HG02938 (cell line): ENCODE results near the gene RPL31.

ENCODE experiments used
- ATAC-seq: cut with Tn5 transposase; IDR thresholded peaks from one replicate; pipeline ENCODE4 v1.9.1; 2021; ENCODE audit warnings: mild to moderate bottlenecking, moderate library complexity; ENCODE audit not compliant: unreplicated experiment

RPL31 gene

DNA sequence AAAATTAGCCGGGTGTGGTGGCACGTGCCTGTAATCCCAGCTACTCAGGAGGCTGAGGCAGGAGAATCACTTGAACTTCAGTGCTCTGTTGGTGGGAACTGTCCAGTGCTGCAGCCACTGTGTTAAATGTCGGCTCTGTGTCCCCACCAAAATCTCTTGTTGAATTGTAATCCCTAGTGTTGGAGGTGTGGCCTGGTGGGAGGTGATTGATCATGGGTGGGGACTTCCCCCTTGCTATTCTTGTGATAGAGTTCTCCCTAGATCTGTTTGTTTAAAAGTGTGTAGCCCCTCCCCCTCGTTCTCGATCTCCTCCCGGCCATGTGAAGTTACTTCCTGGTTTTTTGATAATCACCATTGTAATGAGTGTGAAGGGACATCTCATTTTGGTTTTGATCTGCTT lies 9.8 kb upstream of the RPL31 start:
- no peak for ATAC-seq

DNA sequence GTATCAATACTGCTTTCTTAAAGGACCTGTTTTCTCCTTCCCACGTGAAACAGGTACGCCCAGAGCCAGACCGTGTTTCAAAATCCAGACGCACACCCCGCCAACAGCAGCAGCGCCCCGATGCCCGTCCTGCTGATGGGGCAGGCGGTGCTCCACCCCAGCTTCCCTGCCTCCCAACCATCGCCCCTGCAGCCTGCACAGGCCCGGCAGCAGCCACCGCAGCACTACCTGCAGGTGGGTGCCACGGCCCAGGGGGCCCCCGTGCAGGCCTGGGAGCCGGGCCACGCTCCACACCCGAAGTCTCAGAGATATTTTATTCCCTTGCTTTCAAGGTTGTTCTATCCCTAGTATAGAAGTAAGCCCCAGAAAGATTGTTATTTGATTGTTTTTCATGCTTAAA lies 8.8 kb upstream of the RPL31 start:
- ATAC-seq = no peak

DNA sequence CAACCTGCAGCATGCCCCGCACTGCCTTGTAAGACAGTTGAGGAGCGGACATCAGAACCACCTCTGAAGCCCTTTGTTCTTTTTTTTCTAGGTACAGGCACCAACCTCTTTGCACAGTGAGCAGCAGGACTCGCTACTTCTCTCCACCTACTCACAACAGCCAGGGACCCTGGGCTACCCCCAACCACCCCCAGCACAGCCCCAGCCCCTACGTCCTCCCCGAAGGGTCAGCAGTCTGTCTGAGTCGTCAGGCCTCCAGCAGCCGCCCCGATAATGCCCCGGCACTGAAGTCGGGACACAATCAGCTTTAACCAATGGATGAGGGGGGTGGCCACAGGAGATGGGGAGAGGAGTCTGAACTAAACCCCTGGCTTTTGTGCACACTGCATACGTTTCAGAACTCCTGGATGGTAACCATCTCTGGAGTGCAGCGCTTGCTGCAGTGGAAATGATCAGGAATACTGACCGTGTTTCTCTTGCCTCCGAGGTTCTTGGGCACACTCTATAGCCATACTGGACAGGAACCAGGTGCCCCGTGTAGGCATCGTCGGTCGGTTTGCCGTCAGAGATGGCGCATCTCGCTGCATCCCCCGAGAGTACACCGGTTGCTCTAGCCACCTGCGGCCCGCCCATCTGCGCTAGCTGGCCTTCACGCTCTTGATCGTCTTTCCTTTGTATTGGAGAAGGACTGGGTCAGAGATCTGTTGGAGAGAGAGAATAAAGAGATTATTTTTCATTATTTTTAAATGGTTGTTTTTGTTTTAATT lies 6.6 kb upstream of the RPL31 start:
- ATAC-seq = no peak

DNA sequence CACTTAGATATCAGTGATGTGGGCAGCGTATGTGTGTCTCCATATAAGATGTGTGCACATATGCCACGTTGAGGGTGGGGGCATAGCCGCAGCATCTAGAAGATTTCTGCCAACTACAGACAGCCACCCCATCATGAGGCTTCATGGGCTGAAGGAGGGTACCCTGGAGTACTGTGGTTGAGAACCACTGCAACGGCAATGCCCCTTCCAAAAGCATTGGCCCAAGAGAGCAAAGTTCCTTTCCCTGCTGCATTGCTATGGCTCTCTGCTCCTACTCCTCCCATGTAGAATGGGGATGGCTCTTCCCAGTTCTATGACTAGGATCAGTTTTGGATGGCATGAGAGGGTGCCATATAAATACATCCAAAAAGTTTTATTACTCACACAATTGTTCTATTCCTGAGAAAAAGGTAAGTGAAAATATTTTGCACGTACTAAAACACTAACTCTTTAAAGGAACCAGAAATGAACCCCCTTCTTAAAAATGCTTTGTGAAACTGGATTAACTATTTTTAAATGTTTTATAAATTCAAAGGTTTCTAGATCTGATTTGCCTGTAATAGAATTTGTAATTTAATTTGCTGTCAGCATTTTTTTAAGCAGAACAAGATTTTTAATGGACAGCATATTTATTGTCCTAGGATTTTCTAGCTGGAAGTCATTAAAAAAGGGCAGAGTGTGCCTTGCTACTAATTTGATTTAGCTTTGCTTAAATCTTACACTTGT lies 4.4 kb upstream of the RPL31 start:
- no peak for ATAC-seq

- ATAC-seq = no peak
Measured at GRCh38 chr2:100998235-100998573, 3.9 kb upstream of the RPL31 start.

DNA sequence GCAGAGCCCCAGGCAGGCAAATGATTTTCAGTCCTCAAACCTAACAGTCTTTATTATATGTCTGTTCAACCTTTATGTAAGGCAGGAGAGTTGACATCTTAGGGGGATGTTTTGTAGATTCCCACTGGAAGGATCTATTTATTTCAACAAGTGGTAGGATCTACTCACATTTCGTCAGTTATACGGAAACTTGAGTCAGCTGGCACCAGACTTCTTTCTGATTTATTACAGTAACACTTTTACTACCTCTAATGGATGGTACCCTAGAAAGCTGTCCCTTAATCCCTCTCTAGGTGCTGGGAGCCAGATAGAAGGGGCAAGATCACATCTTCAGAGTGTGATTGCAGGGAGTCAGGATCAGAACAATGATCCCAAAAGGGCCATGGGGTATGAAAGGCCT lies 2.1 kb upstream of the RPL31 start:
- ATAC-seq = no peak

- no peak for ATAC-seq
Measured at GRCh38 chr2:101002562-101003277, 631 bp downstream of the RPL31 start.

DNA sequence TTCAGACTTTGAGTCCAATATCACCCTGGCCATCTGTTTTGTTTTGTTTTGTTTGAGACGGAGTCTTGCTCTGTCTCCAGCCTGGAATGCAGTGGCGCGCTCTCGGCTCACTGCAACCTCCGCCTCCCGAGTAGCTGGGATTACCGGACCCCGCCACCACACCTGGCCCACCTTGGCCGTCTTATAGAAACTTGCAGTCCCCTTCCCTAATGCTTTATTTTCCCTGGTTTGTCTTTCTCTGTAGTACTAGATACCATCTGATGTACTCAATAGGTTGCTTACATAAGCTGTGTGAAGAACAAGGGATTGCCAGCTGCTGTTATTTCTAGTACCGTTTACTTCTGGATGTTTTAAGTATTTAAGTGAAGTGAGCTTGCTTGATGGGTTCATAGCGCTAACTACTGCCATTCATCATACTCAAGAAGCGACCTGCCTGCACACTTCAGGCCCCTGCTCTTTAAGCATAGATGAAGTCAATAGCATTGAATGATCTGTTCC lies 1.2 kb downstream of the RPL31 start:
- ATAC-seq = no peak

DNA sequence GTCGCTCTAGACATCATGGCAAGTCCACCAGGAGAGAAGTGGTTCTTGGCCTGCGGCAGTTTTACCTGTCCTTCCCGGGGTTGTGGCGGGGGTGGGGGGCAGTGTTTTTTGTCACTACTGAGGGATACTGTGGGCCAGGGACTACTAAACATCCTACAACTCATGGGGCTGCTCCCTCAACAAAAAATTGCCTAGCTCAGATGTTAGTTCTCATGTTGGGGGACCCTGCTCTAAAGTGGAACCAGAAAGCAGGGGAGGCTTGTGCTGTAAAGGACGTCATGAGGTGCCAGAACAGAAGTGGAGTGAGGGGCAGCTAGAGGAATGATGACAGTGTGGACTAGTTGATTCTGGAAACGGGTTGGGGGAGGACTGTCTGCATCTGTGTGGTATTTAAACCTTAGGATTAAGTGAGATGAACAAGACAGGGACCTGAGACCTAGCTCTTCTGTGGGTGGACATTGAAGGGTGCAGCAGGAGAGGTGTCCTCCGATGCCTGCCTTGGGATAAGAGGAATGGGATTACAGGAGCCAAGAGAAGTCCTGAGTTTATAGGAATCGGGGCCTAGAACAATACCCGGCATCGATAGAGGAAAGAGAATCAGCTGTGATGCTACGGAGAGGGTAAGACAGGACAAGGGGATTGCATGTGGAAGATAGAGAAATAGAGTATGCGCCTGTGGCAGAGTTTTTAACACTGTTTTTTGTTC lies 2.7 kb downstream of the RPL31 start:
- ATAC-seq = no peak

DNA sequence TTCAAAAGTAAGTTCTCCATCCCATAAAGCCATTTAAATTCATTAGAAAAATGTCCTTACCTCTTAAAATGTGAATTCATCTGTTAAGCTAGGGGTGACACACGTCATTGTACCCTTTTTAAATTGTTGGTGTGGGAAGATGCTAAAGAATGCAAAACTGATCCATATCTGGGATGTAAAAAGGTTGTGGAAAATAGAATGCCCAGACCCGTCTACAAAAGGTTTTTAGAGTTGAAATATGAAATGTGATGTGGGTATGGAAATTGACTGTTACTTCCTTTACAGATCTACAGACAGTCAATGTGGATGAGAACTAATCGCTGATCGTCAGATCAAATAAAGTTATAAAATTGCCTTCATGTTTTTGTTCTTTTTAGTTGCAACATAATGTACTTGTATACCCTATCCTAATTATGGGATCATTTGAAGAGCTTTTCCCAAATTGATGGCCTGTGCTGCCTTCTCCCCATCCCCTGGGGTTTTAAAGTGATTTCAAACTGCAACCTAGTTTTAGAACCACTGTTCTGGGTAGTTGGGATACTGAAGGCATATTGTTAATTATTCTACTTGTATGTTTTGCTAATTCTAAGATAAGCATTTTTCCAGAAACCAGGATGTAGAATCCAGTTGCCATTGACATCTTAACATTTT lies 4.1 kb downstream of the RPL31 start:
- no peak for ATAC-seq

GRCh38 chr2:101007415-101008345 lies 5.6 kb downstream of the RPL31 start:
- ATAC-seq = no peak

GRCh38 chr2:101011152-101011551 lies 9.1 kb downstream of the RPL31 start:
- ATAC-seq = no peak

DNA sequence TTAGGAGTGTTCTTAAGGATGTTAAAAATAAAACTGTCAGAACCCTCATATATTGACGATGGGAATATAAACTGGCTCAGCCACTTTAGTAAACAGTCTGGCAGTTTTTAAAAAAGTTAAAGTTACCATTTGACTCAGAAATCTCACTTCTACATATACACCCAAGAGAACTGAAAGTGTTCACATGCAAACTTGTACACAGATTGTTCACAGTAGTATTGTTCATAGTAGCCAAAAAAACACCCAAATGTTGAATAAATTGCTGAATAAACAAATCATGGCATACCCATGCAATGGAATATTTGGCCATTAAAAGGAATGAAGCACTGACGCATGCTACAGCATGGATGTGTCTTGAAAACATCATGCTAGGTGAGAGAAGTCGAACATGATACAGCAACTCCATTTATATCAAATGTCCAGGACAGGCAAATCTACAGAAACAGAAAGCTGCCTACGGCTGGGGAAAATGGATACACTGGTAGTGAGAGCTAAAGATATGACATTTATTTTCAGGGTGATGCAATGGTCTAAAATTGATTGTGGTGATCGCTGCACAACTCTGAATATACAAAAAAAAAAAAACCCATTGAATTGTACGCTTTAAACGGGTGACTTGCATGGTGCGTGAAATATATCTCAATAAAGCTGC lies 10.1 kb downstream of the RPL31 start:
- ATAC-seq = peak; percentile 88

GRCh38 chr2:101012706-101013181 lies 10.7 kb downstream of the RPL31 start:
- ATAC-seq = no peak

DNA sequence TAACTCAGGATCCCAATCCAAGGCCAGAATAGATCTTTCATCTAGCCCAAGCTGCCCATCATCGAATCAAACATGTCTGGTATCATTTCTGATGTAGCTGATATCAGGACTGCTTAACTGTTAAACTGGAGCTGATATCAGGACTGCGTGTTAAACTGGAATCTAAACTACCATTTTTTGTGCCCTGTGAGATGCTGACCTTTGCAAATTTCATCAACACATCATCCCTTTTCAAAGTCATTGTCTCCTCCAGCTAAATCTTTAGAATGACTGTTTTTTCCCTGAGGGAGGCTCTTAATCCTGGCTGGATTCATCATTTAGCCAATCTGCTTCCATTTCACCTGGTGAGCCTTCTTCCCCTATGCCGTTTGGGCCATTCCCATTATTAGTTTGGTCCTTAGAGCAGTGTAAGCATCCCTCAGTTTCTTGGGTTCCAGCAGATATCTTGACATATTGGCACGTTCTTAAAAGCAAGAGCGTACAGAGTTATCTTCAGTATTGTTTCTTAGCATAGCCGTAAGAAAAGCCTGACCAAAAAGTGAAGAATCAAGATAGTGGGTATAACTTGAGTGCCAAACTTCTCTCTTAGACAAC lies 12.3 kb downstream of the RPL31 start:
- no peak for ATAC-seq

- no peak for ATAC-seq
Measured at GRCh38 chr2:101017371-101017770, 15.3 kb downstream of the RPL31 start.

GRCh38 chr2:101018934-101019333 lies 16.8 kb downstream of the RPL31 start:
- no peak for ATAC-seq

DNA sequence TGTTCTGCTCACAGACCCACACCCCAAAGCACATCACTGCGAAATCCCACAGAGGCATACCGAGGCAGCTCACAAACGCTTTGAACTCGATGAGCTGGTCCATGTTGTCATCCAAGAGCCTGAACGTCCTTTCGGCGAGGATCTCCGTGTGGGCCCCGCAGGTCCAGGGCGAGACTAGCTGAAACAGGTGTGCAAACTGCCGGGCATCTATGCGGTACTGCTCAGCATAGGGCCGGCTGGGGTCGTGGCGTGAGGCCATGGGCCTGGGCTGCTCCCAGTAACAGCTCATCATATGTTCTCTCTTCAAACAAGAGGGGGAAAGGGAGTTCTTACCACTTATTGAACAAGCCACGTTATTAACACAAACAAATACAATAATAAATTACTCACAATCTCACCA lies 20.1 kb downstream of the RPL31 start:
- no peak for ATAC-seq
